Transverse colon (tissue), 4 donors: Measurements from ENCODE around the gene HSD17B3. TPM values are rescaled to one million over a fixed set of nuclear protein-coding genes. Genes with fewer than 3 reads are reported as not detected.
"Not testable (repeated sequence)": the region's sequence is repeated elsewhere in the genome, so short reads cannot be mapped to it uniquely, and the experiment has no call there.

Source experiments
- DNase-seq: peaks from one replicate; pipeline ENCODE4 v3.0.0-alpha.2; 2019
- H3K27ac ChIP-seq, 4 donors: fragments of 200-600 bp; sonication (generic); 2 replicates each; pipeline ENCODE4 v1.5.1; 2016 to 2018; ENCODE audit warnings: inconsistent platforms in 4 of 4
- H3K27me3 ChIP-seq: fragments of 200-600 bp; sonication (generic); 2 replicates; pipeline ENCODE4 v1.5.1; 2017; ENCODE audit warnings: inconsistent platforms
- H3K36me3 ChIP-seq, 4 donors: fragments of 200-600 bp; sonication (generic); 2 replicates each; pipeline ENCODE4 v1.5.1; 2017 to 2019; ENCODE audit warnings: inconsistent platforms in 4 of 4
- H3K4me1 ChIP-seq, 4 donors: fragments of 200-600 bp; sonication (generic); 2 replicates each; pipeline ENCODE4 v1.5.1; 2017 to 2020; ENCODE audit warnings: inconsistent platforms in 4 of 4
- H3K4me3 ChIP-seq, 4 donors: fragments of 200-600 bp; sonication (generic); 1 replicate in 1 of 4; 2 replicates in 3 of 4; pipeline versions ENCODE4 v1.5.1 to v1.6.1; 2017 to 2019; ENCODE audit warnings: inconsistent platforms in 4 of 4
- H3K9me3 ChIP-seq, 2 donors: fragments of 200-600 bp; sonication (generic); 2 replicates each; pipeline ENCODE4 v1.5.1; 2017 to 2019; ENCODE audit warnings: inconsistent platforms in 2 of 2
- CTCF ChIP-seq, 5 experiments: fragments of 200-600 bp in 3 of 5; fragments of 450-650 bp in 2 of 5; sonication (generic) in 3 of 5; IDR thresholded peaks; 1 replicate in 2 of 5; 2 replicates in 3 of 5; pipeline ENCODE4 v1.5.1; 2016 to 2017; ENCODE audit warnings: antibody characterized with exemption in 5 of 5, inconsistent platforms in 3 of 5, mild to moderate bottlenecking in 2 of 5, moderate library complexity in 1 of 5
- EP300 ChIP-seq: sonication (generic); formaldehyde crosslinking; IDR thresholded peaks from one replicate; pipeline ENCODE4 v1.6.1; 2017; ENCODE audit warnings: antibody characterized with exemption, low read depth
- POLR2A ChIP-seq: fragments of 450-650 bp; IDR thresholded peaks from one replicate; pipeline ENCODE4 v1.6.1; 2016; ENCODE audit warnings: antibody characterized with exemption, mild to moderate bottlenecking, moderate library complexity
- POLR2AphosphoS5 ChIP-seq, 3 donors: sonication (generic); formaldehyde crosslinking; IDR thresholded peaks; one replicate each; pipeline ENCODE4 v1.6.1; 2016; ENCODE audit warnings: antibody characterized with exemption in 3 of 3
- WGBS, 2 donors: methylation state at CpG; one replicate each; pipeline ENCODE4 v1.1.5; 2018; ENCODE audit warnings: low coverage in 1 of 2; 5-methylcytosine and 5-hydroxymethylcytosine counted together
- in situ Hi-C, 4 donors: fragments of 200-750 bp; cut with MboI; loops; one replicate each; pipeline versions ENCODE4 v1.15.0 to v1.15.1; 2017; ENCODE audit warnings: low sequenced_read_pairs in 3 of 4, low pct_ligation_motif_present in 1 of 4, low pct_unique_long_range_greater_than_20kb in 1 of 4
- intact Hi-C: fragments of 100-400 bp; cut with DNase I; formaldehyde crosslinking; loops from one replicate; pipeline ENCODE4 v1.15.1; 2023; ENCODE audit warnings: low total_unique reads
- total RNA-seq, 4 donors: library from RNA; depleted of rRNA; stranded (reverse); fragments of >200 nt; gene quantifications; one replicate each; pipeline ENCODE4 v1.1.0, GENCODE V29; 2016

Gene HSD17B3
- total RNA-seq, 4 donors from 2014 or later, result 6.0 TPM; not detected in 3

- Histone ChIP-seq H3K27me3 (no peaks in the 10 kb centered on the region), H3K9me3 (peaks cover 0 to 6% of the 10 kb centered on the region in 2 donors)
- intact Hi-C loops, result no loop called here
These were observed 109.3 kb downstream of the HSD17B3 start for GRCh38 chr9:96192710-96193109.

GRCh38 chr9:96189995-96190394, 112.0 kb downstream of the HSD17B3 start:
- in situ Hi-C loops (no loop called here), intact Hi-C loops (no loop called here)
- TF ChIP-seq POLR2A (no peak), CTCF (IDR thresholded peaks at IDR 0.05) (no peak), POLR2AphosphoS5 (IDR thresholded peaks at IDR 0.05) (no peak), EP300 (no peak)
- WGBS, 2 donors, result 81% methylated on average over 2 of the region's 2 CpGs; no CpG with 5 or more reads in 1 of the 2 donors
- Histone ChIP-seq H3K27me3 (no peaks in the 10 kb centered on the region), H3K36me3 (no peaks in the 10 kb centered on the region), H3K4me1 (peaks cover 3 to 21% (median 19%) of the 10 kb centered on the region in 4 donors), H3K27ac (no peak overlapping the region), H3K4me3 (no peak overlapping the region), H3K9me3 (peaks cover 0 to 6% of the 10 kb centered on the region in 2 donors)
- no peak for DNase-seq

More at GRCh38 chr9:96192710-96193109, 109.3 kb downstream of the HSD17B3 start:
- no peak for TF ChIP-seq CTCF (IDR thresholded peaks at IDR 0.05)
- no peak for TF ChIP-seq POLR2A
- no peak for TF ChIP-seq EP300
- no peak for TF ChIP-seq POLR2AphosphoS5 (IDR thresholded peaks at IDR 0.05)
- in situ Hi-C loops, result no loop called here
- Histone ChIP-seq H3K4me1 (peaks cover 0 to under 1% (median 0%) of the 10 kb centered on the region in 4 donors), H3K27ac (no peak overlapping the region), H3K4me3 (no peak overlapping the region), H3K36me3 (no peaks in the 10 kb centered on the region)
- no peak for DNase-seq

- DNase-seq, intact Hi-C loops, H3K27me3 ChIP-seq, H3K4me3 ChIP-seq, in situ Hi-C loops, H3K27ac ChIP-seq, H3K9me3 ChIP-seq, H3K36me3 ChIP-seq: not testable (repeated sequence)
- 78% methylated on average over 2 of the region's 2 CpGs; no CpG with 5 or more reads in 1 of the 2 donors for WGBS, 2 donors
- H3K4me1 ChIP-seq, result peaks cover 3 to 21% (median 19%) of the 10 kb centered on the region in 4 donors
These were observed 112.4 kb downstream of the HSD17B3 start for GRCh38 chr9:96189581-96189980.

GRCh38 chr9:96188571-96188970, 113.4 kb downstream of the HSD17B3 start:
- peaks cover 0 to 6% of the 10 kb centered on the region in 2 donors for H3K9me3 ChIP-seq
- no peak overlapping the region for H3K4me3 ChIP-seq
- intact Hi-C loops (no loop called here), in situ Hi-C loops (no loop called here)
- no peaks in the 10 kb centered on the region for H3K27me3 ChIP-seq
- no peak for TF ChIP-seq EP300
- TF ChIP-seq POLR2AphosphoS5 (IDR thresholded peaks at IDR 0.05), result no peak
- TF ChIP-seq POLR2A, result no peak
- TF ChIP-seq CTCF (IDR thresholded peaks at IDR 0.05), result no peak
- 57 to 68% methylated on average over 4 to 5 of the region's 5 CpGs for WGBS, 2 donors
- DNase-seq, result no peak
- no peak overlapping the region for H3K27ac ChIP-seq
- no peaks in the 10 kb centered on the region for H3K36me3 ChIP-seq
- peaks cover 3 to 21% (median 19%) of the 10 kb centered on the region in 4 donors for H3K4me1 ChIP-seq

GRCh38 chr9:96187151-96187555, 114.8 kb downstream of the HSD17B3 start:
- intact Hi-C loops (no loop called here), in situ Hi-C loops (no loop called here)
- no peak for TF ChIP-seq EP300
- no peak for TF ChIP-seq CTCF (IDR thresholded peaks at IDR 0.05)
- no peak for TF ChIP-seq POLR2AphosphoS5 (IDR thresholded peaks at IDR 0.05)
- no peak for TF ChIP-seq POLR2A
- peaks cover 0 to 6% of the 10 kb centered on the region in 2 donors for H3K9me3 ChIP-seq
- peak; percentile 84 for DNase-seq
- WGBS, 2 donors, result 23 to 43% methylated on average over 8 to 12 of the region's 12 CpGs
- no peaks in the 10 kb centered on the region for H3K27me3 ChIP-seq
- H3K4me1 ChIP-seq, result peaks cover 3 to 21% (median 19%) of the 10 kb centered on the region in 4 donors
- peak overlapping the region in 2 of 4 donors; percentile 20 to 22 for H3K4me3 ChIP-seq
- no peaks in the 10 kb centered on the region for H3K36me3 ChIP-seq
- peak overlapping the region; percentile 75 to 90 (median 86) for H3K27ac ChIP-seq
